Measurements from ENCODE around the gene TBC1D4.

The TBC1D4 gene
- total RNA-seq = 409 reads per million, percentile 97 among the genes with 10 or more reads in this experiment

- peak; percentile 22 for DNase-seq
These were observed at the start of gene TBC1D4 for GRCh38 chr13:75482070-75482819. Gene TBC1D4, minus strand, starts transcription at chr13:75482169. Its CDS starts 402 bp downstream, at chr13:75481767.

- DNase-seq = no peak
These were observed 48.6 kb upstream of the TBC1D4 start for GRCh38 chr13:75530549-75530961.

- no peak for DNase-seq
These were observed 40.0 kb upstream of the TBC1D4 start for GRCh38 chr13:75521956-75522355.

- DNase-seq = no peak
These were observed 36.6 kb upstream of the TBC1D4 start for GRCh38 chr13:75518439-75519088.

GRCh38 chr13:75514080-75514995 lies 32.4 kb upstream of the TBC1D4 start:
- no peak for DNase-seq

- no peak for DNase-seq
These were observed 31.3 kb upstream of the TBC1D4 start for GRCh38 chr13:75513271-75513670.

GRCh38 chr13:75512253-75512652 lies 30.3 kb upstream of the TBC1D4 start:
- DNase-seq = no peak

GRCh38 chr13:75511051-75511625 lies 29.2 kb upstream of the TBC1D4 start:
- DNase-seq = no peak

GRCh38 chr13:75508002-75508548 lies 26.1 kb upstream of the TBC1D4 start:
- DNase-seq = no peak

- no peak for DNase-seq
These were observed 25.3 kb upstream of the TBC1D4 start for GRCh38 chr13:75507027-75508001.

GRCh38 chr13:75506018-75506417 lies 24.0 kb upstream of the TBC1D4 start:
- no peak for DNase-seq

- no peak for DNase-seq
These were observed 23.4 kb upstream of the TBC1D4 start for GRCh38 chr13:75505327-75505726.

- DNase-seq = no peak
These were observed 14.0 kb upstream of the TBC1D4 start for GRCh38 chr13:75495938-75496337.

GRCh38 chr13:75494491-75494890 lies 12.5 kb upstream of the TBC1D4 start:
- DNase-seq = no peak

- no peak for DNase-seq
These were observed 11.2 kb upstream of the TBC1D4 start for GRCh38 chr13:75493156-75493555.

GRCh38 chr13:75492389-75492788 lies 10.4 kb upstream of the TBC1D4 start:
- DNase-seq = no peak

GRCh38 chr13:75491376-75491775 lies 9.4 kb upstream of the TBC1D4 start:
- no peak for DNase-seq

GRCh38 chr13:75489502-75490263 lies 7.7 kb upstream of the TBC1D4 start:
- no peak for DNase-seq

GRCh38 chr13:75486146-75487062 lies 4.4 kb upstream of the TBC1D4 start:
- no peak for DNase-seq
